ENCODE results near the gene ZNF639.
A peak's percentile ranks its signal among the peaks of the same experiment; 100 is the strongest.

ZNF639 gene

DNA sequence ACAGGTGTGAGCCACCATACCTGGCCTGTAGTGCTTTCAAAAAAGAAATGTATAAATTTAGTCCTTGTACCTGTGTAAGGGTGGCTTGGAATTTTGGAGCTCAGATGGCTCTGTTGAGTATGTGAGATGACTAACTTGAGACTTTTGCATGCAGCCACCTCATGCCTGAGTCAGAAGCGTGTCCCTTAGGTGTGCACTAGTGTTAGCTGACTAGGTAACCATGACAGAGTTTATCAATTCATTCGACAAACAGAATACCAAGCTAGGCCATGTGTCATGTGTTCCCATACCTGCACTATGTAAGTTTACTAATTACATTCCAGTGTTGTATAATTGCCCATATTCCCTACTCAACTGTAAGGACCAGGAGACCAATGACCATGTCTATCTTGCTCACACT lies 4.0 kb upstream of the ZNF639 start:
- TF ChIP-seq, protein P1, sequence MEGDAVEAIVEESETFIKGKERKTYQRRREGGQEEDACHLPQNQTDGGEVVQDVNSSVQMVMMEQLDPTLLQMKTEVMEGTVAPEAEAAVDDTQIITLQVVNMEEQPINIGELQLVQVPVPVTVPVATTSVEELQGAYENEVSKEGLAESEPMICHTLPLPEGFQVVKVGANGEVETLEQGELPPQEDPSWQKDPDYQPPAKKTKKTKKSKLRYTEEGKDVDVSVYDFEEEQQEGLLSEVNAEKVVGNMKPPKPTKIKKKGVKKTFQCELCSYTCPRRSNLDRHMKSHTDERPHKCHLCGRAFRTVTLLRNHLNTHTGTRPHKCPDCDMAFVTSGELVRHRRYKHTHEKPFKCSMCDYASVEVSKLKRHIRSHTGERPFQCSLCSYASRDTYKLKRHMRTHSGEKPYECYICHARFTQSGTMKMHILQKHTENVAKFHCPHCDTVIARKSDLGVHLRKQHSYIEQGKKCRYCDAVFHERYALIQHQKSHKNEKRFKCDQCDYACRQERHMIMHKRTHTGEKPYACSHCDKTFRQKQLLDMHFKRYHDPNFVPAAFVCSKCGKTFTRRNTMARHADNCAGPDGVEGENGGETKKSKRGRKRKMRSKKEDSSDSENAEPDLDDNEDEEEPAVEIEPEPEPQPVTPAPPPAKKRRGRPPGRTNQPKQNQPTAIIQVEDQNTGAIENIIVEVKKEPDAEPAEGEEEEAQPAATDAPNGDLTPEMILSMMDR (IDR thresholded peaks at IDR 0.05; ENCODE audit: low read length, missing control alignments): no peak
- H3K4me3 ChIP-seq (replicated peaks; ENCODE audit: low read depth, low read length): no peak overlapping the region
- DNase-seq (ENCODE audit: low read depth): no peak

GRCh38 chr3:179321668-179322285 lies 1.1 kb upstream of the ZNF639 start:
- H3K4me3 ChIP-seq (replicated peaks; ENCODE audit: low read depth, low read length): peak overlapping the region; percentile 88
- DNase-seq (ENCODE audit: low read depth): peak; percentile 72
- TF ChIP-seq, protein P1 (IDR thresholded peaks at IDR 0.05; ENCODE audit: low read length, missing control alignments): peak; percentile 67

- TF ChIP-seq, protein P1 (IDR thresholded peaks at IDR 0.05; ENCODE audit: low read length, missing control alignments): no peak
- peak; percentile 78 for DNase-seq (ENCODE audit: low read depth)
- peak overlapping the region; percentile 88 for H3K4me3 ChIP-seq (replicated peaks; ENCODE audit: low read depth, low read length)
Observed at GRCh38 chr3:179323197-179324110, 623 bp downstream of the ZNF639 start.

DNA sequence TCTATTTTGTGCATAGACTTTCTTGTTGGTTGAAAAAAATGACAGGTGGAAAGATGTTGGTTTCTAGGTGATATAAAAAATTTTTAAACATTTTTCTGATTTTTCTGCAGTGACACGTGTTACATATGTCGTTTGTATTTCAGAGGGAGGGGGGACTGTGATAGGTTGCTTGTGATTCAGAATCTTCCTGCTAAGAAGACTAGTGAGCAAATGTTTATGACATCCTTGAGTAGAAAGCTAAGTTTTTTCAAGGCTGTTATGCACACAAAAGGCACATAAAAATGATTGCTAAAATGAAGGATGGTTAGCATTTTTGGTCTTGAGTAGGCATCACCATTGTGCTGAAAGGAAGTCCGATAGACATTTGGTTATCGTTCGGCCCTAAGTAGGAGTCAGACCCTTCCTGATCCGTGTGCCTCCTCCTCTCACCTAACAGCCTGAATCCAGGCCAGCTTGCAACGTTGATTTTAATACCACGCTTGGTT lies 1.5 kb downstream of the ZNF639 start:
- peak overlapping the region; percentile 88 for H3K4me3 ChIP-seq (replicated peaks; ENCODE audit: low read depth, low read length)
- TF ChIP-seq, protein P1 (IDR thresholded peaks at IDR 0.05; ENCODE audit: low read length, missing control alignments): no peak
- peak; percentile 33 for DNase-seq (ENCODE audit: low read depth)

DNA sequence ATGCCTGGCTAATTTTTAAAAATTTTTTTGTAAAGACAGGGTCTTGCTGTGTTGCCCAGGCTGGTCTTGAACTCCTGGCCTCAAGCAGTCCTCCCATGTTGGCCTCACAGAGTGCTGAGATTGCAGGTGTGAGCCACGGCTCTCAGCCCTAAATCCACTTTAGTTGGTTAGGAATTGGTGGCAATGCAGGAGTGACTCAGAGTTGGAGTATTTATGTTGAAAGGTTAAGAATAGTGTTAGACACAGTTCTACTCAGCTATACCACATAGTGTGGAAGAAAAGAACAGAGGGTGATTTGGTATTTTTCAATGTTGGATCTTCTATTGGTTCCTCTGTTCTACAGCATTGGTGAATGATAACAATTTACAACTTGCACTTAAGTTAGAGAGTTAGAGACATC lies 7.6 kb downstream of the ZNF639 start:
- H3K4me3 ChIP-seq (replicated peaks; ENCODE audit: low read depth, low read length): no peak overlapping the region
- DNase-seq (ENCODE audit: low read depth): no peak
- TF ChIP-seq, protein P1 (IDR thresholded peaks at IDR 0.05; ENCODE audit: low read length, missing control alignments): no peak

- TF ChIP-seq, protein P1 (IDR thresholded peaks at IDR 0.05; ENCODE audit: low read length, missing control alignments): no peak
- DNase-seq (ENCODE audit: low read depth): no peak
Observed at GRCh38 chr3:179332240-179332639, 9.4 kb downstream of the ZNF639 start.

More at GRCh38 chr3:179332240-179332639, 9.4 kb downstream of the ZNF639 start:
- H3K4me3 ChIP-seq (replicated peaks; ENCODE audit: low read depth, low read length): no peak overlapping the region
